ENCODE measurements around the gene METTL13. TPM values are rescaled to one million over a fixed set of nuclear protein-coding genes. Genes with fewer than 3 reads are reported as not detected.

METTL13 gene
- polyA plus RNA-seq, 1 donor from 2014 or later: 8.4 TPM

DNA sequence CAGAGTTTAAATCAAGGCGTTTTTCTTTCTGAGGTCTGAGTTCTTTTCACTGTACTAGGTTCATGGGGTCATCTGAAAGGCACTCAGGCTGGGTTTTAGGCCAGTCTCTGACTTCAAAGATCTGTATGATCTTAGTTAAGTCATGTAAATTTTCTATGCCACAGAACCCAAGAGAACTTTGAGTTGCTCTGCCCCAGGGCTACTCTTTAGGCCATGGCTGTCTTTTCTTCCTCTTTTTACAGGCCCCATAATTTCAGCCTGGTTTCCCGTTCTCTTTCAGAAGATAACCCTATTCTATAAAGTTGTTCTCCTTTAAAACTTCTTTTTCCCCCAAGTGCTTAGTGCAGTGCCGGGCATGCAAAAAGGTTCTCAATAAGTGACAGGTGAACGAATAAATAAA lies 26.1 kb downstream of the METTL13 start:
- TF ChIP-seq, protein P1, sequence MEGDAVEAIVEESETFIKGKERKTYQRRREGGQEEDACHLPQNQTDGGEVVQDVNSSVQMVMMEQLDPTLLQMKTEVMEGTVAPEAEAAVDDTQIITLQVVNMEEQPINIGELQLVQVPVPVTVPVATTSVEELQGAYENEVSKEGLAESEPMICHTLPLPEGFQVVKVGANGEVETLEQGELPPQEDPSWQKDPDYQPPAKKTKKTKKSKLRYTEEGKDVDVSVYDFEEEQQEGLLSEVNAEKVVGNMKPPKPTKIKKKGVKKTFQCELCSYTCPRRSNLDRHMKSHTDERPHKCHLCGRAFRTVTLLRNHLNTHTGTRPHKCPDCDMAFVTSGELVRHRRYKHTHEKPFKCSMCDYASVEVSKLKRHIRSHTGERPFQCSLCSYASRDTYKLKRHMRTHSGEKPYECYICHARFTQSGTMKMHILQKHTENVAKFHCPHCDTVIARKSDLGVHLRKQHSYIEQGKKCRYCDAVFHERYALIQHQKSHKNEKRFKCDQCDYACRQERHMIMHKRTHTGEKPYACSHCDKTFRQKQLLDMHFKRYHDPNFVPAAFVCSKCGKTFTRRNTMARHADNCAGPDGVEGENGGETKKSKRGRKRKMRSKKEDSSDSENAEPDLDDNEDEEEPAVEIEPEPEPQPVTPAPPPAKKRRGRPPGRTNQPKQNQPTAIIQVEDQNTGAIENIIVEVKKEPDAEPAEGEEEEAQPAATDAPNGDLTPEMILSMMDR (IDR thresholded peaks at IDR 0.05; ENCODE audit: poor library complexity, severe bottlenecking): no peak
- TF ChIP-seq POLR2AphosphoS5 (IDR thresholded peaks at IDR 0.05) (no peak), EP300 (conservative IDR thresholded peaks at IDR 0.05; ENCODE audit: poor library complexity, severe bottlenecking) (no peak), RAD21 (conservative IDR thresholded peaks at IDR 0.05) (no peak), MXI1 (conservative IDR thresholded peaks at IDR 0.05; ENCODE audit: poor library complexity, severe bottlenecking) (no peak)
- TF ChIP-seq, protein P2, sequence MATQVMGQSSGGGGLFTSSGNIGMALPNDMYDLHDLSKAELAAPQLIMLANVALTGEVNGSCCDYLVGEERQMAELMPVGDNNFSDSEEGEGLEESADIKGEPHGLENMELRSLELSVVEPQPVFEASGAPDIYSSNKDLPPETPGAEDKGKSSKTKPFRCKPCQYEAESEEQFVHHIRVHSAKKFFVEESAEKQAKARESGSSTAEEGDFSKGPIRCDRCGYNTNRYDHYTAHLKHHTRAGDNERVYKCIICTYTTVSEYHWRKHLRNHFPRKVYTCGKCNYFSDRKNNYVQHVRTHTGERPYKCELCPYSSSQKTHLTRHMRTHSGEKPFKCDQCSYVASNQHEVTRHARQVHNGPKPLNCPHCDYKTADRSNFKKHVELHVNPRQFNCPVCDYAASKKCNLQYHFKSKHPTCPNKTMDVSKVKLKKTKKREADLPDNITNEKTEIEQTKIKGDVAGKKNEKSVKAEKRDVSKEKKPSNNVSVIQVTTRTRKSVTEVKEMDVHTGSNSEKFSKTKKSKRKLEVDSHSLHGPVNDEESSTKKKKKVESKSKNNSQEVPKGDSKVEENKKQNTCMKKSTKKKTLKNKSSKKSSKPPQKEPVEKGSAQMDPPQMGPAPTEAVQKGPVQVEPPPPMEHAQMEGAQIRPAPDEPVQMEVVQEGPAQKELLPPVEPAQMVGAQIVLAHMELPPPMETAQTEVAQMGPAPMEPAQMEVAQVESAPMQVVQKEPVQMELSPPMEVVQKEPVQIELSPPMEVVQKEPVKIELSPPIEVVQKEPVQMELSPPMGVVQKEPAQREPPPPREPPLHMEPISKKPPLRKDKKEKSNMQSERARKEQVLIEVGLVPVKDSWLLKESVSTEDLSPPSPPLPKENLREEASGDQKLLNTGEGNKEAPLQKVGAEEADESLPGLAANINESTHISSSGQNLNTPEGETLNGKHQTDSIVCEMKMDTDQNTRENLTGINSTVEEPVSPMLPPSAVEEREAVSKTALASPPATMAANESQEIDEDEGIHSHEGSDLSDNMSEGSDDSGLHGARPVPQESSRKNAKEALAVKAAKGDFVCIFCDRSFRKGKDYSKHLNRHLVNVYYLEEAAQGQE (IDR thresholded peaks at IDR 0.05; ENCODE audit: borderline replicate concordance): no peak
- no peaks in the 10 kb centered on the region for H3K9me2 ChIP-seq (ENCODE audit: insufficient read depth, low read length)
- H3F3A ChIP-seq (ENCODE audit: insufficient read depth, low read length, poor library complexity, severe bottlenecking): no peaks in the 10 kb centered on the region
- H3K9ac ChIP-seq (ENCODE audit: low read length): no peak overlapping the region
- H3K9me3 ChIP-seq (ENCODE audit: low read length): no peaks in the 10 kb centered on the region
- no peak overlapping the region for H2AFZ ChIP-seq (ENCODE audit: low read depth, low read length)
- H3K27ac ChIP-seq (ENCODE audit: low read length): no peak overlapping the region
- H3K36me3 ChIP-seq (ENCODE audit: insufficient read depth, low read length): no peaks in the 10 kb centered on the region
- no peak overlapping the region for H3K4me2 ChIP-seq (ENCODE audit: low read length)
- H4K20me1 ChIP-seq (ENCODE audit: insufficient read depth): no peaks in the 10 kb centered on the region
- no peaks in the 10 kb centered on the region for H3K27me3 ChIP-seq (ENCODE audit: insufficient read depth, low read depth, low read length)
- H3K4me3 ChIP-seq (ENCODE audit: low read length): no peak overlapping the region
- H3K79me2 ChIP-seq (replicated peaks; ENCODE audit: insufficient read depth, low read length): no peaks in the 10 kb centered on the region

DNA sequence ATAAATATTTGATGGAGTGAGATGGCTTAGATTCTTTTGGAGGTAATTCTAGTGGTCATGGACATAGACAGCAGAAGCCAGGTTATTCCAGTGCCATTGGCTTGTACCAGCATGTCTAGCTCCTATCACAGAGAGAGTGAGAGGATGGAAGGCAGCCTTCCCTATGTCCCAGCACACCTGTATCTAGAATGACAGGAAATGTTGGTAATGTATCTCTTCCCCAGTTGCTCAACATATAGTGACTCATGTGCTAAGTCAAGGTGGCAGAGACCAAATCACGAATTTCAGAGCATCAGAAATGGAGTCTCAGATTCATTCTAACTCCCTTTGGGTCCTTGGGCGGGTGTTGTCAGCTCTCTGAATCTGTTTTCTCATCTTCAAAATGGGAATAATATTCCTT lies 28.4 kb downstream of the METTL13 start:
- Histone ChIP-seq H3K27ac (ENCODE audit: low read length) (no peak overlapping the region), H3K36me3 (ENCODE audit: insufficient read depth, low read length) (no peaks in the 10 kb centered on the region), H3K9me3 (ENCODE audit: low read length) (no peaks in the 10 kb centered on the region), H3F3A (ENCODE audit: insufficient read depth, low read length, poor library complexity, severe bottlenecking) (no peaks in the 10 kb centered on the region), H3K4me2 (ENCODE audit: low read length) (no peak overlapping the region), H3K9me2 (ENCODE audit: insufficient read depth, low read length) (no peaks in the 10 kb centered on the region), H3K9ac (ENCODE audit: low read length) (no peak overlapping the region), H3K79me2 (replicated peaks; ENCODE audit: insufficient read depth, low read length) (no peaks in the 10 kb centered on the region), H3K4me3 (ENCODE audit: low read length) (no peak overlapping the region), H2AFZ (ENCODE audit: low read depth, low read length) (no peak overlapping the region), H3K27me3 (ENCODE audit: insufficient read depth, low read depth, low read length) (no peaks in the 10 kb centered on the region), H4K20me1 (ENCODE audit: insufficient read depth) (no peaks in the 10 kb centered on the region)
- no peak for TF ChIP-seq EZH2 (IDR thresholded peaks at IDR 0.05; ENCODE audit: borderline replicate concordance, insufficient read depth, low read length, poor library complexity, severe bottlenecking)

DNA sequence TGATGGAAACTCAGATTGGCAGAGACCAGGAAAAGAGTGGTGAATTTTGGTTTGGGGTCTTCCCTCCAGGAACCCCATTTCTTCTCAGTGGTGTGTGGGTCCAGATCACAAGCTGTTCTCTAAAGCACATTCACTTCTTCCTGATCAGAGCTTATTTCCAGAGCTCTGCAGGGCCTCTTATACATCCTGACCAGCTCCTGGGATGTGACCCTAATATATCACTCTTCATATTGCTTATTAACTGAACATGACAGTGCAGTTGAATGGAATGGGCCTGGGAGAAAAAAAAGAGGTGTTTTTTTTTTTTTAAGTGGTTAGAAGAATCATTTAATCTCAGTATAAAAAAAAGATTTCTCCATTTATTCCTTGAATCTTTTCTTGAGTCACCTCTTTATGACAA lies 30.2 kb downstream of the METTL13 start:
- Histone ChIP-seq H3K36me3 (ENCODE audit: insufficient read depth, low read length) (no peaks in the 10 kb centered on the region), H2AFZ (ENCODE audit: low read depth, low read length) (no peak overlapping the region), H3K27me3 (ENCODE audit: insufficient read depth, low read depth, low read length) (no peaks in the 10 kb centered on the region), H3K4me2 (ENCODE audit: low read length) (no peak overlapping the region), H3K4me3 (ENCODE audit: low read length) (no peak overlapping the region), H3K9me3 (ENCODE audit: low read length) (no peaks in the 10 kb centered on the region), H3K27ac (ENCODE audit: low read length) (no peak overlapping the region), H3K9me2 (ENCODE audit: insufficient read depth, low read length) (no peaks in the 10 kb centered on the region), H3K9ac (ENCODE audit: low read length) (no peak overlapping the region), H3K79me2 (replicated peaks; ENCODE audit: insufficient read depth, low read length) (no peaks in the 10 kb centered on the region), H4K20me1 (ENCODE audit: insufficient read depth) (no peaks in the 10 kb centered on the region), H3F3A (ENCODE audit: insufficient read depth, low read length, poor library complexity, severe bottlenecking) (no peaks in the 10 kb centered on the region)
- TF ChIP-seq, protein P2 (IDR thresholded peaks at IDR 0.05; ENCODE audit: borderline replicate concordance): no peak
- no peak for TF ChIP-seq RAD21 (conservative IDR thresholded peaks at IDR 0.05)
- TF ChIP-seq SMC3 (conservative IDR thresholded peaks at IDR 0.05; ENCODE audit: poor library complexity): no peak
- no peak for TF ChIP-seq MXI1 (conservative IDR thresholded peaks at IDR 0.05; ENCODE audit: poor library complexity, severe bottlenecking)
- TF ChIP-seq TAF1 (IDR thresholded peaks at IDR 0.05; ENCODE audit: low read depth): no peak
- no peak for TF ChIP-seq EZH2 (IDR thresholded peaks at IDR 0.05; ENCODE audit: borderline replicate concordance, insufficient read depth, low read length, poor library complexity, severe bottlenecking)
- no peak for TF ChIP-seq EP300 (conservative IDR thresholded peaks at IDR 0.05; ENCODE audit: poor library complexity, severe bottlenecking)
- TF ChIP-seq, protein P1 (IDR thresholded peaks at IDR 0.05; ENCODE audit: poor library complexity, severe bottlenecking): no peak
- TF ChIP-seq POLR2AphosphoS5 (IDR thresholded peaks at IDR 0.05): no peak

All from neural cell (in vitro differentiated cells).